Hepatocyte (in vitro differentiated cells): Measurements from ENCODE around the gene TTC9. TPM values are rescaled to one million over a fixed set of nuclear protein-coding genes. Genes with fewer than 3 reads are reported as not detected.

Source experiments
- DNase-seq: peaks from one replicate; pipeline ENCODE4 v3.0.0-alpha.2; 2016; ENCODE audit warnings: low spot score
- H2AFZ ChIP-seq: fragments of 200-600 bp; sonication (generic); 2 replicates; pipeline ENCODE4 v1.6.0; 2016; ENCODE audit warnings: antibody characterized with exemption, mild to moderate bottlenecking
- H3K27ac ChIP-seq: fragments of 200-600 bp; sonication (generic); 2 replicates; pipeline ENCODE4 v1.5.1; 2016; ENCODE audit warnings: mild to moderate bottlenecking
- H3K27me3 ChIP-seq: fragments of 200-600 bp; sonication (generic); 2 replicates; pipeline ENCODE4 v1.6.1; 2016
- H3K36me3 ChIP-seq: fragments of 200-600 bp; sonication (generic); replicated peaks from 2 replicates; pipeline ENCODE4 v1.5.1; 2016; ENCODE audit warnings: low read depth; ENCODE audit not compliant: insufficient read depth
- H3K4me1 ChIP-seq: fragments of 200-600 bp; sonication (generic); 2 replicates; pipeline ENCODE4 v1.5.1; 2016; ENCODE audit warnings: mild to moderate bottlenecking, moderate library complexity; ENCODE audit not compliant: insufficient read depth
- H3K4me2 ChIP-seq: fragments of 200-600 bp; sonication (generic); 2 replicates; pipeline ENCODE4 v1.6.0; 2016
- H3K4me3 ChIP-seq: fragments of 200-600 bp; sonication (generic); 2 replicates; pipeline ENCODE4 v1.5.1; 2016; ENCODE audit warnings: mild to moderate bottlenecking
- H3K79me2 ChIP-seq: fragments of 200-600 bp; sonication (generic); 2 replicates; pipeline ENCODE4 v1.6.0; 2017; ENCODE audit warnings: mild to moderate bottlenecking
- H3K9me2 ChIP-seq: fragments of 200-600 bp; sonication (generic); replicated peaks from 2 replicates; pipeline ENCODE4 v1.6.0; 2017; ENCODE audit warnings: mild to moderate bottlenecking; ENCODE audit not compliant: insufficient read depth
- H3K9me3 ChIP-seq: fragments of 200-600 bp; sonication (generic); 2 replicates; pipeline ENCODE4 v1.5.1; 2016; ENCODE audit warnings: low read depth, mild to moderate bottlenecking
- H4K20me1 ChIP-seq: fragments of 200-600 bp; sonication (generic); 2 replicates; pipeline ENCODE4 v1.6.0; 2016; ENCODE audit warnings: mild to moderate bottlenecking; ENCODE audit not compliant: insufficient read depth, poor library complexity, severe bottlenecking
- EZH2 ChIP-seq: fragments of 200-600 bp; sonication (generic); IDR thresholded peaks from 2 replicates; pipeline ENCODE4 v1.6.1; 2016; ENCODE audit warnings: antibody characterized with exemption, mild to moderate bottlenecking, borderline replicate concordance
- EZH2phosphoT487 ChIP-seq: fragments of 200-600 bp; sonication (generic); IDR thresholded peaks from one replicate; pipeline ENCODE4 v1.6.1; 2018; ENCODE audit warnings: antibody characterized with exemption, mild to moderate bottlenecking, low read depth, moderate library complexity; ENCODE audit not compliant: unreplicated experiment, severe bottlenecking
- WGBS: methylation state at CpG from one replicate; pipeline ENCODE4 v1.1.6; 2016; ENCODE audit warnings: low lambda C conversion rate; ENCODE audit errors: missing lambda C conversion rate; 5-methylcytosine and 5-hydroxymethylcytosine counted together
- polyA plus RNA-seq: library from polyadenylated mRNA; unstranded; fragments of >200 nt; fragmentation: Nextera tagmentation; extraction: Ambion mirVana; gene quantifications from 2 replicates; pipeline ENCODE4 v1.2.1, GENCODE V29; 2016
- total RNA-seq: library from RNA; depleted of rRNA; stranded (reverse); fragments of >200 nt; gene quantifications from 2 replicates; pipeline ENCODE4 v1.2.3, GENCODE V29; 2014
- TF ChIP-seq, protein P1 (sequence below): fragments of 200-600 bp; sonication (generic); IDR thresholded peaks from 2 replicates; pipeline ENCODE4 v1.5.1; 2016; ENCODE audit warnings: antibody characterized with exemption, mild to moderate bottlenecking; ENCODE audit not compliant: poor library complexity

TTC9 gene
- total and polyA plus RNA-seq, 2 experiments from 2014 or later: 3.6 to 4.9 TPM

DNA sequence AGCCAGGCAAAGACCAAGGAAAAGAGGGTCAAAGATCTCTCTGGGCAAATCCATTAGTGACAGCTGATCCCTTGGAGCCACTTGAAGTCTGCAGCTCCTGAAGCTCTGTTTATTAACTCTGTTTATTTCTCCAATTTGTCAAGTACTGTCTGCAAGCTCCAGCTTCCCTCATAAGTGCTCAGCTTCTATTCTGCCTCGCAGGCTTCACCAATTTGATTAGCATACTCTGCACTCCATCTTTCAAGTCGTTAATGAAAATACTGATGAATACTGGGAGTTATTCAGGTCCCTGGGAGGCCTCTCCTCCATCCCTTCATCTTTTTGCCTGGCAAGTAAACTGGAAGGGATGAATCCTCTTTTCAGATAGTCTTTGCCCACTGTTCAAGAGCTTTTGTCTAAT, 54.3 kb downstream of the TTC9 start:
- H3K79me2 ChIP-seq: no peaks in the 10 kb centered on the region
- H4K20me1 ChIP-seq: no peaks in the 10 kb centered on the region
- no peaks in the 10 kb centered on the region for H3K9me2 ChIP-seq
- 55% methylated on average over 2 of the region's 2 CpGs for WGBS
- H3K27ac ChIP-seq: no peak overlapping the region
- H3K4me3 ChIP-seq: no peak overlapping the region
- H3K4me1 ChIP-seq: peaks cover 4% of the 10 kb centered on the region
- no peaks in the 10 kb centered on the region for H3K9me3 ChIP-seq
- H3K36me3 ChIP-seq: no peaks in the 10 kb centered on the region
- no peak for TF ChIP-seq EZH2phosphoT487
- TF ChIP-seq, protein P1, sequence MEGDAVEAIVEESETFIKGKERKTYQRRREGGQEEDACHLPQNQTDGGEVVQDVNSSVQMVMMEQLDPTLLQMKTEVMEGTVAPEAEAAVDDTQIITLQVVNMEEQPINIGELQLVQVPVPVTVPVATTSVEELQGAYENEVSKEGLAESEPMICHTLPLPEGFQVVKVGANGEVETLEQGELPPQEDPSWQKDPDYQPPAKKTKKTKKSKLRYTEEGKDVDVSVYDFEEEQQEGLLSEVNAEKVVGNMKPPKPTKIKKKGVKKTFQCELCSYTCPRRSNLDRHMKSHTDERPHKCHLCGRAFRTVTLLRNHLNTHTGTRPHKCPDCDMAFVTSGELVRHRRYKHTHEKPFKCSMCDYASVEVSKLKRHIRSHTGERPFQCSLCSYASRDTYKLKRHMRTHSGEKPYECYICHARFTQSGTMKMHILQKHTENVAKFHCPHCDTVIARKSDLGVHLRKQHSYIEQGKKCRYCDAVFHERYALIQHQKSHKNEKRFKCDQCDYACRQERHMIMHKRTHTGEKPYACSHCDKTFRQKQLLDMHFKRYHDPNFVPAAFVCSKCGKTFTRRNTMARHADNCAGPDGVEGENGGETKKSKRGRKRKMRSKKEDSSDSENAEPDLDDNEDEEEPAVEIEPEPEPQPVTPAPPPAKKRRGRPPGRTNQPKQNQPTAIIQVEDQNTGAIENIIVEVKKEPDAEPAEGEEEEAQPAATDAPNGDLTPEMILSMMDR: no peak
- TF ChIP-seq EZH2: no peak
- no peak for DNase-seq
- no peak overlapping the region for H2AFZ ChIP-seq
- no peak overlapping the region for H3K4me2 ChIP-seq
- no peaks in the 10 kb centered on the region for H3K27me3 ChIP-seq

DNA sequence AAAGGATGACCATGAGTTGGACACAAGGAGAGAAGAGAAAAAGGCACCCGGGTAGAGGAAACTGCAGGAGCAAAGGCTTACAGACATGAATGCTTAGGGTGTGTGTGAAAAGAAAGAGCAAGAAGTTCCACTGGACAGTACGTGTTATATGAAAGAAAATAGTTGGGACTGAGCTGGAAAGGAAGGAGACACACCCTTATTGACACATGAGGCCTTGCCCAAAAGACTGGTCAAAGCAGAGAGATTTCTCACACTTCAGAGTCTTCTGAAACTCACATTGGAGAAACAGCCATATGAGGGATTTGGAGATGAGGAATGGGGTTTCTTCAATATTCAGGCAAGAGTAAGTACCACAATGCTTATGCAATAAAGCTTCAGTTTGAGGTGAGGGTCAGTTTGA, 56.0 kb downstream of the TTC9 start:
- Histone ChIP-seq H3K4me3 (no peak overlapping the region), H3K27me3 (no peaks in the 10 kb centered on the region)
- 73% methylated on average over 2 of the region's 2 CpGs for WGBS

DNA sequence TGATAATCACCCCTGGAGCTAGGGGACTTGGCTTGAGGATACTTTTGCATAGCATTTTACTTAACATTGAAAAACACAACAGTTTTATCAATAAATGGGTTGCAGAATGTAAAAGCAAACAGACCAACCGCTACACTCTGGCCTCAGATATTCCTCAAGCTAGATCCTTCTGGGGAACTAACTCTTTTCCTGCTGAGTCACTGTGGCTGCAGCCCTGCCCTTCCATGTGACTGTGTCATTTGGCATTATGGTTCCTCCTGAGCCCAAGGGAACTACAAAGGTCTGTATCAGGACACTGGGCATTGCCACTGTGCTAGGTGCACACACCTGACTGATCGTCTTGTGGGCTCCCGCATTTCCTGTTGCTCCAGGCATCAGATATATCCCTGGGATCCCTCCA, 56.6 kb downstream of the TTC9 start:
- H4K20me1 ChIP-seq: no peaks in the 10 kb centered on the region
- H3K27ac ChIP-seq: peak overlapping the region; percentile 85
- peak overlapping the region; percentile 8 for H3K4me2 ChIP-seq
- no peaks in the 10 kb centered on the region for H3K36me3 ChIP-seq
- peak; percentile 41 for DNase-seq
- H3K9me3 ChIP-seq: no peaks in the 10 kb centered on the region
- no peaks in the 10 kb centered on the region for H3K9me2 ChIP-seq
- no peak overlapping the region for H3K4me3 ChIP-seq
- no peaks in the 10 kb centered on the region for H3K79me2 ChIP-seq
- H3K4me1 ChIP-seq: peaks cover 4% of the 10 kb centered on the region
- no peaks in the 10 kb centered on the region for H3K27me3 ChIP-seq
- 92% methylated on average over 3 of the region's 3 CpGs for WGBS
- H2AFZ ChIP-seq: no peak overlapping the region
- no peak for TF ChIP-seq EZH2
- no peak for TF ChIP-seq EZH2phosphoT487
- TF ChIP-seq, protein P1: no peak

More for the DNA sequence above, 56.0 kb downstream of the TTC9 start:
- H4K20me1 ChIP-seq: no peaks in the 10 kb centered on the region
- no peaks in the 10 kb centered on the region for H3K36me3 ChIP-seq
- peaks cover 4% of the 10 kb centered on the region for H3K4me1 ChIP-seq
- TF ChIP-seq EZH2 (no peak), EZH2phosphoT487 (no peak)
- TF ChIP-seq, protein P1: no peak
- peak overlapping the region; percentile 85 for H3K27ac ChIP-seq
- no peaks in the 10 kb centered on the region for H3K9me2 ChIP-seq
- H3K4me2 ChIP-seq: peak overlapping the region; percentile 46
- no peak for DNase-seq
- no peaks in the 10 kb centered on the region for H3K9me3 ChIP-seq
- no peak overlapping the region for H2AFZ ChIP-seq
- H3K79me2 ChIP-seq: no peaks in the 10 kb centered on the region

DNA sequence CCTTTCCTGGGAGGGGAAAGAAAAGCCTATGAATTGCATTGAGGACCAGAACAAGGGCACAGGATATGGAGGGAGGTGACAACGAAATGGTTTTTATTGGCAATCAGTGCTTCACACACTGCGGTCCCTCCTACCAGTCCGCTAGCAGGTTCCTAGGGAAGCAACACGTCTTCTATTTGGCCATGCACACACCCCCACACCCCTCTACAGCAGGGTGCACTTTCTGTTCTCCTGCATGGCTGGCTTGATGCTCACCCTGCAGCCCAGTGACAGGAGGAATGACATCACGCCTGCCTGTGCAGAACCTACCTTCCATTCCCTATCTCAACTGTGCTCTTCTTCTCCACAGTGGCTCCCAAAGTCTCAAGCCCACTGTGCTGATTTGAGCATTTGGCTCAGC, 57.9 kb downstream of the TTC9 start:
- H3K9me3 ChIP-seq: no peaks in the 10 kb centered on the region

More for the DNA sequence above, 57.9 kb downstream of the TTC9 start:
- H3K79me2 ChIP-seq: no peaks in the 10 kb centered on the region
- TF ChIP-seq, protein P1: no peak
- TF ChIP-seq EZH2: no peak
- no peak for TF ChIP-seq EZH2phosphoT487
- peaks cover 4% of the 10 kb centered on the region for H3K4me1 ChIP-seq
- no peaks in the 10 kb centered on the region for H3K27me3 ChIP-seq
- no peak overlapping the region for H3K27ac ChIP-seq
- 94% methylated on average over 5 of the region's 5 CpGs for WGBS
- no peak overlapping the region for H3K4me2 ChIP-seq
- no peaks in the 10 kb centered on the region for H3K9me2 ChIP-seq
- no peak overlapping the region for H3K4me3 ChIP-seq
- H3K36me3 ChIP-seq: no peaks in the 10 kb centered on the region
- H4K20me1 ChIP-seq: no peaks in the 10 kb centered on the region
- H2AFZ ChIP-seq: no peak overlapping the region
- DNase-seq: no peak
